Prostate gland (tissue), 2 donors: ENCODE measurements around the gene SMG6. TPM values are rescaled to one million over a fixed set of nuclear protein-coding genes. Genes with fewer than 3 reads are reported as not detected.
"Not testable (repeated sequence)": the region's sequence is repeated elsewhere in the genome, so short reads cannot be mapped to it uniquely, and the experiment has no call there.

Source experiments
- DNase-seq: peaks from one replicate; pipeline ENCODE4 v3.0.0-alpha.2; 2019; ENCODE audit warnings: low spot score
- H3K27ac ChIP-seq, 2 donors: fragments of 200-600 bp; sonication (generic); 2 replicates each; pipeline ENCODE4 v1.5.1; 2017 to 2019
- H3K27me3 ChIP-seq: fragments of 200-600 bp; sonication (generic); replicated peaks from 2 replicates; pipeline ENCODE4 v1.5.1; 2019; ENCODE audit not compliant: insufficient read depth
- H3K36me3 ChIP-seq, 2 donors: fragments of 200-600 bp; sonication (generic); 1 replicate in 1 of 2; 2 replicates in 1 of 2; pipeline versions ENCODE4 v1.5.1 to v1.8.1; 2017 to 2019
- H3K4me1 ChIP-seq: fragments of 200-600 bp; sonication (generic); replicated peaks from 2 replicates; pipeline ENCODE4 v1.5.1; 2019
- H3K4me3 ChIP-seq, 2 donors: fragments of 200-600 bp; sonication (generic); 2 replicates each; pipeline ENCODE4 v1.5.1; 2017 to 2019
- H3K9me3 ChIP-seq: fragments of 200-600 bp; sonication (generic); 2 replicates; pipeline ENCODE4 v1.5.1; 2017
- POLR2A ChIP-seq: fragments of 450-650 bp; IDR thresholded peaks from one replicate; pipeline ENCODE4 v1.6.1; 2016; ENCODE audit warnings: antibody characterized with exemption, mild to moderate bottlenecking
- POLR2AphosphoS5 ChIP-seq: sonication (generic); formaldehyde crosslinking; IDR thresholded peaks from one replicate; pipeline ENCODE4 v1.6.1; 2017; ENCODE audit warnings: antibody characterized with exemption
- WGBS: methylation state at CpG from one replicate; pipeline ENCODE4 v1.1.5; 2018; 5-methylcytosine and 5-hydroxymethylcytosine counted together
- intact Hi-C: fragments of 100-400 bp; cut with DNase I; formaldehyde crosslinking; loops from one replicate; pipeline ENCODE4 v1.14.2; 2022
- microRNA counts, 2 donors: library from miRNA; unstranded; fragments of <30 nt; microRNA quantifications; one replicate each; lab custom pipeline; 2016 to 2017
- microRNA-seq: library from miRNA; unstranded; fragments of <30 nt; microRNA quantifications from one replicate; pipeline ENCODE4, GENCODE V29; 2016
- small RNA-seq, 2 donors: library from RNA; depleted of rRNA; stranded (forward); fragments of <200 nt; gene quantifications; one replicate each; pipeline ENCODE3, GENCODE V24; 2016
- total RNA-seq, 2 donors: library from RNA; depleted of rRNA; stranded (reverse); fragments of >200 nt; gene quantifications; one replicate each; pipeline ENCODE4 v1.1.0, GENCODE V29; 2016
- TF ChIP-seq, protein P1 (sequence below), 4 experiments: fragments of 200-600 bp in 2 of 4; fragments of 450-650 bp in 2 of 4; sonication (generic) in 2 of 4; IDR thresholded peaks; 1 replicate in 3 of 4; 2 replicates in 1 of 4; pipeline ENCODE4 v1.5.1; 2016 to 2019; ENCODE audit warnings: antibody characterized with exemption in 4 of 4, mild to moderate bottlenecking in 2 of 4, moderate library complexity in 2 of 4

SMG6 gene
- total RNA-seq, 2 donors from 2014 or later: 23.8 to 56.0 TPM

- no peaks in the 10 kb centered on the region for H3K27me3 ChIP-seq
- H3K4me3 ChIP-seq: no peak overlapping the region
- H3K36me3 ChIP-seq: no peaks in the 10 kb centered on the region
- DNase-seq: no peak
- intact Hi-C loops: no loop called here
- no peaks in the 10 kb centered on the region for H3K9me3 ChIP-seq
- H3K4me1 ChIP-seq: peaks cover 3% of the 10 kb centered on the region
- TF ChIP-seq, protein P1, sequence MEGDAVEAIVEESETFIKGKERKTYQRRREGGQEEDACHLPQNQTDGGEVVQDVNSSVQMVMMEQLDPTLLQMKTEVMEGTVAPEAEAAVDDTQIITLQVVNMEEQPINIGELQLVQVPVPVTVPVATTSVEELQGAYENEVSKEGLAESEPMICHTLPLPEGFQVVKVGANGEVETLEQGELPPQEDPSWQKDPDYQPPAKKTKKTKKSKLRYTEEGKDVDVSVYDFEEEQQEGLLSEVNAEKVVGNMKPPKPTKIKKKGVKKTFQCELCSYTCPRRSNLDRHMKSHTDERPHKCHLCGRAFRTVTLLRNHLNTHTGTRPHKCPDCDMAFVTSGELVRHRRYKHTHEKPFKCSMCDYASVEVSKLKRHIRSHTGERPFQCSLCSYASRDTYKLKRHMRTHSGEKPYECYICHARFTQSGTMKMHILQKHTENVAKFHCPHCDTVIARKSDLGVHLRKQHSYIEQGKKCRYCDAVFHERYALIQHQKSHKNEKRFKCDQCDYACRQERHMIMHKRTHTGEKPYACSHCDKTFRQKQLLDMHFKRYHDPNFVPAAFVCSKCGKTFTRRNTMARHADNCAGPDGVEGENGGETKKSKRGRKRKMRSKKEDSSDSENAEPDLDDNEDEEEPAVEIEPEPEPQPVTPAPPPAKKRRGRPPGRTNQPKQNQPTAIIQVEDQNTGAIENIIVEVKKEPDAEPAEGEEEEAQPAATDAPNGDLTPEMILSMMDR (IDR thresholded peaks at IDR 0.05): no peak
- TF ChIP-seq POLR2AphosphoS5: no peak
- no peak for TF ChIP-seq POLR2A
- WGBS: 89% methylated on average over 1 of the region's 1 CpG
- H3K27ac ChIP-seq: no peak overlapping the region
These were observed 289.6 kb downstream of the SMG6 start for GRCh38 chr17:2013994-2014317.

- DNase-seq, intact Hi-C loops, H3K4me3 ChIP-seq, H3K4me1 ChIP-seq, H3K9me3 ChIP-seq, H3K36me3 ChIP-seq, H3K27me3 ChIP-seq: not testable (repeated sequence)
- H3K27ac ChIP-seq: peak overlapping the region; percentile 66 to 86
- 61% methylated on average over 6 of the region's 6 CpGs for WGBS
These were observed 290.2 kb downstream of the SMG6 start for GRCh38 chr17:2013220-2013993.

DNA sequence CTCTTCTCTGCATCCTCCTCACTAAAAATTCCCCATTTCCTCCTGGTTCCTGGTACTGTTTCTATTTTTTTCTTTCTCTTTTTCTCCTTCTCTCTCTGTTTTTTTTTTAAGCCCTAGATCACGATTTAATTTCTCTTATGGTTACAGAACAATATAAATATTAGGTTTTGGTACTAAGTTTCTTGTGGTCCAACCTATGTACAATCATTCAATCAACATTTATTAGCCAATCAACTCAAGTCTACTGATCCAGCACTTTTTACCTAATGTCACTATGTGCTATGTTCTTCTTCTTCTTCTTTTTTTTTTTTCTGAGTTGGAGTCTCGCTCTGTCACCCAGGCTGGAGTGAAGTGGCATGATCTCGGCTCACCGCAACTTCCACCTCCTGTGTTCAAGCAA is 291.1 kb downstream of the SMG6 start:
- H3K27me3 ChIP-seq: no peaks in the 10 kb centered on the region
- H3K4me1 ChIP-seq: peaks cover 3% of the 10 kb centered on the region
- TF ChIP-seq POLR2A (no peak), POLR2AphosphoS5 (no peak)
- TF ChIP-seq, protein P1 (IDR thresholded peaks at IDR 0.05): no peak
- peak overlapping the region; percentile 66 to 86 for H3K27ac ChIP-seq
- H3K9me3 ChIP-seq: no peaks in the 10 kb centered on the region
- H3K36me3 ChIP-seq: no peaks in the 10 kb centered on the region
- no peak overlapping the region for H3K4me3 ChIP-seq
- 87% methylated on average over 4 of the region's 4 CpGs for WGBS
- intact Hi-C loops: no loop called here
- no peak for DNase-seq

DNA sequence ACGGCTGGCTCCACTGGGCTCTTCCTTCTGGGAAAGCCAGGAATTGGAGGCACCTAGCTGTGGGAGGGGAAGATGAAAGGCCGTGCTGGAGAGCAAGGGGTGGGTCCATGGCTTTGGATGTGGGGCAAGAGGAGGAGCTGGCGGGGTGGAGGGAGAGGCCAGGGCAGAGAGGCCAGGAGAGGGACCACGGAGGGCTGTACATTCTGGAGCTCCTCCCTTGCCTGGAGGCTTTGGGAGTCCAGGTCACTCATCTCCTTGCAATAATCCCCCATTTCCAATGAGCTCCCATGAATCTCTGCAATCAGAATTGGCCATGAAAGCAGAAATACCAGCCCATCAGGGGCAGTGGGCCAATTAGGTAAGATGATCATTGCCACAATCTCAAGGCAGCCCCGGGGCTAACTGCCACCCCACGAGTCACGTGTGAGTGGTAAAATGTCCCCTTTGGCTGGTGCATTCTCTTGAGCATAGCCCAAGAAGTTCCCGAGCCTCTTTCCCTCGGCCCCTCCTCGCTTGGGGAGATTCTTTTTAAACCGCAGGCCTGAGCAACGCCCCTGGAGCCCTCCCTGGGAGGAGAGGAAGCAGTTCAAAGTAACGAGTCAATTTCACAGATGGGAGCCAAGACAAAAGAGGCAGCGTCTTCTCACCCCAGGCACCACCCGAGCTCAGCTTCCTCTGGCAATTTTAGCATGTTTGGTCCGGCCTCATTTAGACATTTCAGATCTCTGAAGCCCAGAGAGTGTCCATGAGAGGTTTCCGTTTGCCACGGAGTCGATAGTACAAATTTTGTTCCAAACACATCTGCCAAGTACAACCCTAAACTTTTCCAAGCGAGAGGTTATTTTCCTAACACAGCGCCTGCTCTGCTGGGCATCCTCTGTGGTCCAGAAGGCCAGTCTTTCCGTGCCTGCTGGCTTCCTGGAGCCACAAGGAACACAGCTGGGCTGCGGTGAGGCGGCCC is 291.9 kb downstream of the SMG6 start:
- peak overlapping the region; percentile 66 to 86 for H3K27ac ChIP-seq
- WGBS: 14% methylated on average over 24 of the region's 24 CpGs
- no peak for TF ChIP-seq POLR2A
- peak; percentile 91 for TF ChIP-seq POLR2AphosphoS5
- TF ChIP-seq, protein P1 (IDR thresholded peaks at IDR 0.05): no peak
- DNase-seq: peak; percentile 89
- intact Hi-C loops: no loop called here
- no peaks in the 10 kb centered on the region for H3K9me3 ChIP-seq
- H3K36me3 ChIP-seq: no peaks in the 10 kb centered on the region
- H3K4me1 ChIP-seq: peaks cover 3% of the 10 kb centered on the region
- peak overlapping the region in 1 of 2 donors; percentile 1 for H3K4me3 ChIP-seq
- no peaks in the 10 kb centered on the region for H3K27me3 ChIP-seq

MicroRNA genes within 50 kb of the gene (microRNA counts, 767-probe panel; counts per million panel counts)
- microRNA hsa-miR-132-3p (lab: Ali Mortazavi, UCI): 4,223 to 4,663 counts per million in 2 donors
- microRNA hsa-miR-212-3p (lab: Ali Mortazavi, UCI): 0 to 431 counts per million in 2 donors

Small RNAs within 50 kb of the gene (microRNA-seq; reads per million reads assigned to microRNA genes)
- gene MIR132: 1,722 reads per million, percentile 90 among the genes with 10 or more reads in this experiment
- 51.8 reads per million, percentile 67 among the genes with 10 or more reads in this experiment for gene MIR212

Small RNAs within 50 kb of the gene (small RNA-seq; reads per million reads assigned to genes)
- 0 reads per million in 2 donors for gene AC090617.6
- gene AC090617.7: 0 reads per million in 2 donors
- 0 reads per million in 2 donors for gene AC090617.8
- gene AC090617.9: 0 reads per million in 2 donors
- 9.4 to 21.5 reads per million in 2 donors for gene MIR132
- 10.5 to 19.4 reads per million in 2 donors for gene MIR212
- 0 reads per million in 2 donors for gene OVCA2
- gene RN7SL624P: 0 reads per million in 2 donors
- gene SNORD91A: 1,875 to 2,058 reads per million in 2 donors
- gene SNORD91B: 296 to 325 reads per million in 2 donors

Other genes with a start within 250 kb of the SMG6 start
- 10 to 100 TPM; 20.5 to 33.1 TPM for gene HIC1, start 248.7 kb downstream of the SMG6 start, total RNA-seq
- 10 to 100 TPM; 10.8 to 27.5 TPM for gene SRR, start 165 bp upstream of the SMG6 start, total RNA-seq
- gene TSR1, start 32.7 kb upstream of the SMG6 start, total RNA-seq: 10 to 100 TPM; 34.8 to 42.9 TPM
- 100 to 1,000 TPM; 118 to 172 TPM for gene SGSM2, start 33.7 kb upstream of the SMG6 start, total RNA-seq
- gene MNT, start 97.3 kb upstream of the SMG6 start, total RNA-seq: 10 to 100 TPM; 14.8 to 32.0 TPM
- 10 to 100 TPM; 46.6 to 47.9 TPM for gene METTL16, start 208.1 kb upstream of the SMG6 start, total RNA-seq